NCI-H2196 (cell line): ENCODE measurements around the gene MRPL19.

Experiments
- DNase-seq: peaks from one replicate; lab custom pipeline; 2025; ENCODE audit not compliant: unreplicated experiment; lab: John Stamatoyannopoulos, UW

MRPL19 gene

GRCh38 chr2:75728614-75729419 is 82.2 kb downstream of the MRPL19 start:
- DNase-seq: no peak

DNA sequence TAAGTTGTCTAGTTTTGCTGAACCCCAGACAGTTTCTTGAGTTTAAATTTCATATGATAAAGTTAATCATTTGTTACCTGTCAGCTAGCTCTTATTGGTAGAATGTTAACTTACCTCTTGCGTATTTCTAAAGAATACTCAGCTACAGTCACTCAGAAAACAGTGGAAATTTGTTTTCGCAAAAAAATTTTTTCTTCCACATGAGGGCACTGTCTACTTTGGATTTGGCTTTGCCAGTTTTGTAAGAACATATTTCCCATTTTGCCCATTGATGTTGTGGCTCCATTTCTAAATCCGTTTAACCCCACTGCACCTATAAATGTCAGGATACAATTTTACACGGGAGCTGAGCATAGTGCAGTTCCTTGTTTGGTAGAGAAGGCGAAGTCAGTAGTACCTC is 83.3 kb downstream of the MRPL19 start:
- no peak for DNase-seq

DNA sequence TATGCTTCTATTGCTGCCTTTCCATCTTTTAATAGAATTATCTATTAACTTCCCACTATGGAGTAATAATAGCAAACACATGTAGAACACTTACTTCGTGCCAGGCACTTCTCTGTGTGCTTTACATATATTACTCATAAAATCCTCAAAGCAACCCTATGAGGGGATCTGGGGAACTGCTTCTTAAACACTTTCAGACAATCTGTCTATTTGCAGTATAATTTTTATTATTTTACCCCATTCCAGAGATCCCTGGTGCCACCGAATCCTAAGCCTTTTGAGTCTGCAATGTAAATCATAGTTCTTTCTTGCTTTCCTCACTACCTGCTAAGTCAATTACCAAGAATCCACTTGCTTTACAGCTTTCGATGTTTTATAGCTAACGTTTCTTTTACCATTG is 89.7 kb downstream of the MRPL19 start:
- no peak for DNase-seq

GRCh38 chr2:75737961-75738360 is 91.4 kb downstream of the MRPL19 start:
- no peak for DNase-seq
